Peyer's patch (tissue), 4 donors: Measurements from ENCODE around the gene AK8.

Source experiments
- CTCF ChIP-seq, 6 experiments: fragments of 450-650 bp in 4 of 6; fragments of 200-600 bp in 2 of 6; sonication (generic) in 1 of 6; IDR thresholded peaks; one replicate each; pipeline ENCODE4 v1.5.1; 2017 to 2019; ENCODE audit warnings: antibody characterized with exemption in 6 of 6, mild to moderate bottlenecking in 3 of 6, moderate library complexity in 1 of 6
- POLR2A ChIP-seq, 2 donors: fragments of 450-650 bp; IDR thresholded peaks; one replicate each; pipeline ENCODE4 v1.5.1; 2017; ENCODE audit warnings: antibody characterized with exemption in 2 of 2, mild to moderate bottlenecking in 2 of 2, moderate library complexity in 2 of 2

- TF ChIP-seq CTCF (IDR thresholded peaks at IDR 0.05) (no peak), POLR2A (IDR thresholded peaks at IDR 0.05) (no peak)
Measured at GRCh38 chr9:132912131-132912530, 34.0 kb upstream of the AK8 start.
